GM23338 (cell line): ENCODE results near the gene UEVLD. TPM values are rescaled to one million over a fixed set of nuclear protein-coding genes. Genes with fewer than 3 reads are reported as not detected.

Experiments
- ATAC-seq: fragments of 200-7000 bp; cut with Tn5 transposase; 3 replicates; pipeline ENCODE4 v1.9.1; 2020
- DNase-seq: peaks from one replicate; pipeline ENCODE4 v3.0.0-alpha.2; 2015; ENCODE audit warnings: low spot score
- H2AFZ ChIP-seq: fragments of 200-600 bp; sonication (generic); 2 replicates; pipeline ENCODE4 v1.8.0; 2016; ENCODE audit warnings: antibody characterized with exemption, mild to moderate bottlenecking, moderate library complexity
- H3F3A ChIP-seq: fragments of 200-600 bp; sonication (generic); replicated peaks from 2 replicates; pipeline ENCODE4 v1.8.0; 2017; ENCODE audit warnings: antibody characterized with exemption, mixed run types, low read depth
- H3K27ac ChIP-seq: fragments of 200-600 bp; sonication (generic); 2 replicates; pipeline ENCODE4 v1.6.1; 2016; ENCODE audit warnings: low read depth
- H3K27me3 ChIP-seq: fragments of 200-600 bp; sonication (generic); 2 replicates; pipeline ENCODE4 v1.8.0; 2016; ENCODE audit warnings: mild to moderate bottlenecking, mixed run types, moderate library complexity; ENCODE audit not compliant: insufficient read depth
- H3K36me3 ChIP-seq: fragments of 200-600 bp; sonication (generic); 2 replicates; pipeline ENCODE4 v1.8.0; 2016; ENCODE audit warnings: mild to moderate bottlenecking; ENCODE audit not compliant: insufficient read depth
- H3K4me1 ChIP-seq: fragments of 200-600 bp; sonication (generic); 2 replicates; pipeline ENCODE4 v1.8.0; 2016; ENCODE audit warnings: mild to moderate bottlenecking, moderate library complexity; ENCODE audit not compliant: insufficient read depth
- H3K4me2 ChIP-seq: fragments of 200-600 bp; sonication (generic); 2 replicates; pipeline ENCODE4 v1.7.1; 2017; ENCODE audit warnings: mixed run types
- H3K4me3 ChIP-seq: fragments of 200-600 bp; sonication (generic); 2 replicates; pipeline ENCODE4 v1.6.1; 2016; ENCODE audit warnings: mixed run types
- H3K79me2 ChIP-seq: fragments of 200-600 bp; sonication (generic); replicated peaks from 2 replicates; pipeline ENCODE4 v1.8.0; 2017; ENCODE audit warnings: mild to moderate bottlenecking; ENCODE audit not compliant: insufficient read depth
- H3K9me2 ChIP-seq: fragments of 200-600 bp; sonication (generic); 2 replicates; pipeline ENCODE4 v1.8.0; 2017; ENCODE audit not compliant: insufficient read depth
- H4K20me1 ChIP-seq: fragments of 200-600 bp; sonication (generic); replicated peaks from 2 replicates; pipeline ENCODE4 v1.8.0; 2017; ENCODE audit warnings: mild to moderate bottlenecking; ENCODE audit not compliant: insufficient read depth
- H3K27ac Mint-ChIP-seq: 2 replicates; pipeline ENCODE4 v1.8.0; 2020; ENCODE audit warnings: inconsistent platforms, mild to moderate bottlenecking, moderate library complexity, mixed read lengths
- H3K27me3 Mint-ChIP-seq: 3 replicates; pipeline ENCODE4 v1.8.0; 2022; ENCODE audit warnings: low read depth, mild to moderate bottlenecking, moderate library complexity, mixed read lengths, inconsistent platforms; ENCODE audit not compliant: insufficient read depth, poor library complexity
- H3K36me3 Mint-ChIP-seq: 3 replicates; pipeline ENCODE4 v1.8.0; 2021; ENCODE audit warnings: low read depth, mild to moderate bottlenecking, inconsistent platforms, moderate library complexity, mixed read lengths
- H3K4me1 Mint-ChIP-seq: 3 replicates; pipeline ENCODE4 v1.8.0; 2020; ENCODE audit warnings: mild to moderate bottlenecking, inconsistent platforms, mixed read lengths
- H3K4me3 Mint-ChIP-seq: 3 replicates; pipeline ENCODE4 v1.8.0; 2021; ENCODE audit warnings: moderate library complexity, mild to moderate bottlenecking, inconsistent platforms, mixed read lengths
- H3K9me3 Mint-ChIP-seq: 3 replicates; pipeline ENCODE4 v1.8.0; 2020; ENCODE audit warnings: moderate library complexity, mild to moderate bottlenecking, inconsistent platforms, mixed read lengths
- CREB1 ChIP-seq: fragments of 250-450 bp; sonication (Bioruptor Pico); IDR thresholded peaks from 2 replicates; pipeline ENCODE4 v1.5.0; 2020; ENCODE audit warnings: low read depth, mild to moderate bottlenecking, moderate library complexity
- EZH2 ChIP-seq: fragments of 200-600 bp; sonication (generic); IDR thresholded peaks from one replicate; pipeline ENCODE4 v1.8.0; 2017; ENCODE audit warnings: antibody characterized with exemption, mild to moderate bottlenecking, low read depth; ENCODE audit not compliant: unreplicated experiment
- EZH2phosphoT487 ChIP-seq: fragments of 200-600 bp; sonication (generic); IDR thresholded peaks from one replicate; pipeline ENCODE4 v1.8.1; 2018; ENCODE audit warnings: antibody characterized with exemption; ENCODE audit not compliant: unreplicated experiment
- STAT1 ChIP-seq: IDR thresholded peaks from one replicate; pipeline ENCODE4 v1.6.1; 2016; ENCODE audit warnings: antibody characterized with exemption; ENCODE audit not compliant: unreplicated experiment
- ZNF114 ChIP-seq: fragments of 250-450 bp; sonication (Bioruptor Pico); IDR thresholded peaks from 2 replicates; pipeline ENCODE4 v1.5.0; 2020; ENCODE audit warnings: mild to moderate bottlenecking, moderate library complexity
- ZNF331 ChIP-seq: fragments of 250-450 bp; sonication (Bioruptor Pico); IDR thresholded peaks from 2 replicates; pipeline ENCODE4 v1.5.0; 2020; ENCODE audit warnings: low read depth, mild to moderate bottlenecking, moderate library complexity
- polyA plus RNA-seq: library from polyadenylated mRNA; unstranded; fragments of >200 nt; fragmentation: Nextera tagmentation; extraction: Ambion mirVana; gene quantifications from 2 replicates; pipeline ENCODE4 v1.2.1, GENCODE V29; 2016
- total RNA-seq: library from RNA; depleted of rRNA; stranded (reverse); fragments of >200 nt; shearing (Covaris generic); gene quantifications from 2 replicates; pipeline ENCODE4 v1.2.3, GENCODE V29; 2014
- TF ChIP-seq, protein P1 (sequence below): fragments of 250-450 bp; sonication (Bioruptor Pico); IDR thresholded peaks from 2 replicates; pipeline ENCODE4 v1.5.0; 2020; ENCODE audit warnings: mild to moderate bottlenecking, moderate library complexity
- TF ChIP-seq, protein P2 (sequence below), 2 experiments: fragments of 200-600 bp in 1 of 2; sonication (generic) in 1 of 2; conservative IDR thresholded peaks; 2 replicates each; pipeline versions ENCODE4 v1.5.1 to v1.6.1; 2016 to 2017; ENCODE audit warnings: antibody characterized with exemption in 2 of 2, low read depth in 2 of 2, mild to moderate bottlenecking in 2 of 2, moderate library complexity in 1 of 2
- TF ChIP-seq, protein P3 (sequence below): IDR thresholded peaks from 2 replicates; pipeline ENCODE4 v1.6.1; 2016; ENCODE audit warnings: antibody characterized with exemption
- TF ChIP-seq, protein P4 (sequence below): IDR thresholded peaks from one replicate; pipeline ENCODE4 v1.6.1; 2018; ENCODE audit warnings: antibody characterized with exemption; ENCODE audit not compliant: unreplicated experiment

Gene UEVLD
- total and polyA plus RNA-seq, 2 experiments from 2014 or later = 10.2 to 11.8 TPM

DNA sequence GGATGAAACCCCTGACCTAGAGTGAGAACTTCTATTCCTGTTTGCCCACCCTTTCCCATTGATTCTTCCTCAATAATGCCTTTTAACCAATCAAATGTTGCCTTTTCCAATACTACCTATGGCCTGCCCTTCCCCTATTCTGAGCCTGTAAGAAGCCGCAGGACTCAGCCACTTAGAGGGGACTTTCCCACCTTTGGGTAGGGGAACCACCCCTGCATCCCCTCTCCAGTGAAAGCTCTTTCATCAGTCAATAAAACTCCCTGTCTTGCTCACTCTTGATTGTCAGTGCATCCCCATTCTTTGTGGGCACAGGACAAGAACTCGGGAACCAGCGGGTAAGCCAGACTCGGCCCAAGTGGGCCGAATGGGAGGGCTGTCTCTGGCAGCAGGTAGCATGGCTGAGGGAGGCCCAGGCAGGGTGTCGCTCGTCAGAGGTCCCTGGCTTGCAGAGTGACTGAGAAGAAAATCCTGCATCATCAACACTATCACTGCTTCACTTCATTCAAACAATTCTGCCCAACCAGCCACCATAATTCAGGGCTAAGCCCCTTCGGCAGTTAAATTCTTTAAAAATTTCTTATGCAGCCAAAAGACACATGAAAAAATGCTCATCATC is 102.5 kb downstream of the UEVLD start:
- Histone ChIP-seq H3K79me2 (no peaks in the 10 kb centered on the region), H3K27ac (no peak overlapping the region), H3K9me2 (no peaks in the 10 kb centered on the region), H3K36me3 (peaks cover 19% of the 10 kb centered on the region), H2AFZ (no peak overlapping the region), H3K27me3 (no peaks in the 10 kb centered on the region), H3K4me2 (no peak overlapping the region), H4K20me1 (peaks cover 11% of the 10 kb centered on the region; the same call in 1 of the 2 replicates), H3K4me3 (no peak overlapping the region), H3K4me1 (no peaks in the 10 kb centered on the region), H3F3A (no peaks in the 10 kb centered on the region)
- ATAC-seq (no peak), DNase-seq (no peak)
- Mint-ChIP-seq H3K4me3 (no peak overlapping the region), H3K9me3 (no peaks in the 10 kb centered on the region), H3K27me3 (no peaks in the 10 kb centered on the region), H3K36me3 (peaks cover 36% of the 10 kb centered on the region), H3K4me1 (no peaks in the 10 kb centered on the region), H3K27ac (no peak overlapping the region)
- TF ChIP-seq EZH2 (no peak), EZH2phosphoT487 (no peak), STAT1 (no peak), ZNF114 (CRISPR knock-in tag) (no peak), ZNF331 (CRISPR knock-in tag) (no peak), CREB1 (no peak)
- TF ChIP-seq, protein P1, sequence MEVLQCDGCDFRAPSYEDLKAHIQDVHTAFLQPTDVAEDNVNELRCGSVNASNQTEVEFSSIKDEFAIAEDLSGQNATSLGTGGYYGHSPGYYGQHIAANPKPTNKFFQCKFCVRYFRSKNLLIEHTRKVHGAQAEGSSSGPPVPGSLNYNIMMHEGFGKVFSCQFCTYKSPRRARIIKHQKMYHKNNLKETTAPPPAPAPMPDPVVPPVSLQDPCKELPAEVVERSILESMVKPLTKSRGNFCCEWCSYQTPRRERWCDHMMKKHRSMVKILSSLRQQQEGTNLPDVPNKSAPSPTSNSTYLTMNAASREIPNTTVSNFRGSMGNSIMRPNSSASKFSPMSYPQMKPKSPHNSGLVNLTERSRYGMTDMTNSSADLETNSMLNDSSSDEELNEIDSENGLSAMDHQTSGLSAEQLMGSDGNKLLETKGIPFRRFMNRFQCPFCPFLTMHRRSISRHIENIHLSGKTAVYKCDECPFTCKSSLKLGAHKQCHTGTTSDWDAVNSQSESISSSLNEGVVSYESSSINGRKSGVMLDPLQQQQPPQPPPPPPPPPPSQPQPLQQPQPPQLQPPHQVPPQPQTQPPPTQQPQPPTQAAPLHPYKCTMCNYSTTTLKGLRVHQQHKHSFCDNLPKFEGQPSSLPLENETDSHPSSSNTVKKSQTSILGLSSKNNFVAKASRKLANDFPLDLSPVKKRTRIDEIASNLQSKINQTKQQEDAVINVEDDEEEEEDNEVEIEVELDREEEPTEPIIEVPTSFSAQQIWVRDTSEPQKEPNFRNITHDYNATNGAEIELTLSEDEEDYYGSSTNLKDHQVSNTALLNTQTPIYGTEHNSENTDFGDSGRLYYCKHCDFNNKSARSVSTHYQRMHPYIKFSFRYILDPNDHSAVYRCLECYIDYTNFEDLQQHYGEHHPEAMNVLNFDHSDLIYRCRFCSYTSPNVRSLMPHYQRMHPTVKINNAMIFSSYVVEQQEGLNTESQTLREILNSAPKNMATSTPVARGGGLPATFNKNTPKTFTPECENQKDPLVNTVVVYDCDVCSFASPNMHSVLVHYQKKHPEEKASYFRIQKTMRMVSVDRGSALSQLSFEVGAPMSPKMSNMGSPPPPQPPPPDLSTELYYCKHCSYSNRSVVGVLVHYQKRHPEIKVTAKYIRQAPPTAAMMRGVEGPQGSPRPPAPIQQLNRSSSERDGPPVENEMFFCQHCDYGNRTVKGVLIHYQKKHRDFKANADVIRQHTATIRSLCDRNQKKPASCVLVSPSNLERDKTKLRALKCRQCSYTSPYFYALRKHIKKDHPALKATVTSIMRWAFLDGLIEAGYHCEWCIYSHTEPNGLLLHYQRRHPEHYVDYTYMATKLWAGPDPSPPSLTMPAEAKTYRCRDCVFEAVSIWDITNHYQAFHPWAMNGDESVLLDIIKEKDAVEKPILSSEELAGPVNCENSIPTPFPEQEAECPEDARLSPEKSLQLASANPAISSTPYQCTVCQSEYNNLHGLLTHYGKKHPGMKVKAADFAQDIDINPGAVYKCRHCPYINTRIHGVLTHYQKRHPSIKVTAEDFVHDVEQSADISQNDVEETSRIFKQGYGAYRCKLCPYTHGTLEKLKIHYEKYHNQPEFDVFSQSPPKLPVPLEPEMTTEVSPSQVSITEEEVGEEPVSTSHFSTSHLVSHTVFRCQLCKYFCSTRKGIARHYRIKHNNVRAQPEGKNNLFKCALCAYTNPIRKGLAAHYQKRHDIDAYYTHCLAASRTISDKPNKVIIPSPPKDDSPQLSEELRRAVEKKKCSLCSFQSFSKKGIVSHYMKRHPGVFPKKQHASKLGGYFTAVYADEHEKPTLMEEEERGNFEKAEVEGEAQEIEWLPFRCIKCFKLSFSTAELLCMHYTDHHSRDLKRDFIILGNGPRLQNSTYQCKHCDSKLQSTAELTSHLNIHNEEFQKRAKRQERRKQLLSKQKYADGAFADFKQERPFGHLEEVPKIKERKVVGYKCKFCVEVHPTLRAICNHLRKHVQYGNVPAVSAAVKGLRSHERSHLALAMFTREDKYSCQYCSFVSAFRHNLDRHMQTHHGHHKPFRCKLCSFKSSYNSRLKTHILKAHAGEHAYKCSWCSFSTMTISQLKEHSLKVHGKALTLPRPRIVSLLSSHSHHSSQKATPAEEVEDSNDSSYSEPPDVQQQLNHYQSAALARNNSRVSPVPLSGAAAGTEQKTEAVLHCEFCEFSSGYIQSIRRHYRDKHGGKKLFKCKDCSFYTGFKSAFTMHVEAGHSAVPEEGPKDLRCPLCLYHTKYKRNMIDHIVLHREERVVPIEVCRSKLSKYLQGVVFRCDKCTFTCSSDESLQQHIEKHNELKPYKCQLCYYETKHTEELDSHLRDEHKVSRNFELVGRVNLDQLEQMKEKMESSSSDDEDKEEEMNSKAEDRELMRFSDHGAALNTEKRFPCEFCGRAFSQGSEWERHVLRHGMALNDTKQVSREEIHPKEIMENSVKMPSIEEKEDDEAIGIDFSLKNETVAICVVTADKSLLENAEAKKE (CRISPR knock-in tag) = no peak
- TF ChIP-seq, protein P2, sequence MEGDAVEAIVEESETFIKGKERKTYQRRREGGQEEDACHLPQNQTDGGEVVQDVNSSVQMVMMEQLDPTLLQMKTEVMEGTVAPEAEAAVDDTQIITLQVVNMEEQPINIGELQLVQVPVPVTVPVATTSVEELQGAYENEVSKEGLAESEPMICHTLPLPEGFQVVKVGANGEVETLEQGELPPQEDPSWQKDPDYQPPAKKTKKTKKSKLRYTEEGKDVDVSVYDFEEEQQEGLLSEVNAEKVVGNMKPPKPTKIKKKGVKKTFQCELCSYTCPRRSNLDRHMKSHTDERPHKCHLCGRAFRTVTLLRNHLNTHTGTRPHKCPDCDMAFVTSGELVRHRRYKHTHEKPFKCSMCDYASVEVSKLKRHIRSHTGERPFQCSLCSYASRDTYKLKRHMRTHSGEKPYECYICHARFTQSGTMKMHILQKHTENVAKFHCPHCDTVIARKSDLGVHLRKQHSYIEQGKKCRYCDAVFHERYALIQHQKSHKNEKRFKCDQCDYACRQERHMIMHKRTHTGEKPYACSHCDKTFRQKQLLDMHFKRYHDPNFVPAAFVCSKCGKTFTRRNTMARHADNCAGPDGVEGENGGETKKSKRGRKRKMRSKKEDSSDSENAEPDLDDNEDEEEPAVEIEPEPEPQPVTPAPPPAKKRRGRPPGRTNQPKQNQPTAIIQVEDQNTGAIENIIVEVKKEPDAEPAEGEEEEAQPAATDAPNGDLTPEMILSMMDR (conservative IDR thresholded peaks at IDR 0.05; ENCODE audit: low read depth in 2 of 2) = no peak
- TF ChIP-seq, protein P3, sequence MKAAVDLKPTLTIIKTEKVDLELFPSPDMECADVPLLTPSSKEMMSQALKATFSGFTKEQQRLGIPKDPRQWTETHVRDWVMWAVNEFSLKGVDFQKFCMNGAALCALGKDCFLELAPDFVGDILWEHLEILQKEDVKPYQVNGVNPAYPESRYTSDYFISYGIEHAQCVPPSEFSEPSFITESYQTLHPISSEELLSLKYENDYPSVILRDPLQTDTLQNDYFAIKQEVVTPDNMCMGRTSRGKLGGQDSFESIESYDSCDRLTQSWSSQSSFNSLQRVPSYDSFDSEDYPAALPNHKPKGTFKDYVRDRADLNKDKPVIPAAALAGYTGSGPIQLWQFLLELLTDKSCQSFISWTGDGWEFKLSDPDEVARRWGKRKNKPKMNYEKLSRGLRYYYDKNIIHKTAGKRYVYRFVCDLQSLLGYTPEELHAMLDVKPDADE = no peak
- TF ChIP-seq, protein P4, sequence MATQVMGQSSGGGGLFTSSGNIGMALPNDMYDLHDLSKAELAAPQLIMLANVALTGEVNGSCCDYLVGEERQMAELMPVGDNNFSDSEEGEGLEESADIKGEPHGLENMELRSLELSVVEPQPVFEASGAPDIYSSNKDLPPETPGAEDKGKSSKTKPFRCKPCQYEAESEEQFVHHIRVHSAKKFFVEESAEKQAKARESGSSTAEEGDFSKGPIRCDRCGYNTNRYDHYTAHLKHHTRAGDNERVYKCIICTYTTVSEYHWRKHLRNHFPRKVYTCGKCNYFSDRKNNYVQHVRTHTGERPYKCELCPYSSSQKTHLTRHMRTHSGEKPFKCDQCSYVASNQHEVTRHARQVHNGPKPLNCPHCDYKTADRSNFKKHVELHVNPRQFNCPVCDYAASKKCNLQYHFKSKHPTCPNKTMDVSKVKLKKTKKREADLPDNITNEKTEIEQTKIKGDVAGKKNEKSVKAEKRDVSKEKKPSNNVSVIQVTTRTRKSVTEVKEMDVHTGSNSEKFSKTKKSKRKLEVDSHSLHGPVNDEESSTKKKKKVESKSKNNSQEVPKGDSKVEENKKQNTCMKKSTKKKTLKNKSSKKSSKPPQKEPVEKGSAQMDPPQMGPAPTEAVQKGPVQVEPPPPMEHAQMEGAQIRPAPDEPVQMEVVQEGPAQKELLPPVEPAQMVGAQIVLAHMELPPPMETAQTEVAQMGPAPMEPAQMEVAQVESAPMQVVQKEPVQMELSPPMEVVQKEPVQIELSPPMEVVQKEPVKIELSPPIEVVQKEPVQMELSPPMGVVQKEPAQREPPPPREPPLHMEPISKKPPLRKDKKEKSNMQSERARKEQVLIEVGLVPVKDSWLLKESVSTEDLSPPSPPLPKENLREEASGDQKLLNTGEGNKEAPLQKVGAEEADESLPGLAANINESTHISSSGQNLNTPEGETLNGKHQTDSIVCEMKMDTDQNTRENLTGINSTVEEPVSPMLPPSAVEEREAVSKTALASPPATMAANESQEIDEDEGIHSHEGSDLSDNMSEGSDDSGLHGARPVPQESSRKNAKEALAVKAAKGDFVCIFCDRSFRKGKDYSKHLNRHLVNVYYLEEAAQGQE = no peak
